Measurements from ENCODE around the gene CAMK4. TPM values are rescaled to one million over a fixed set of nuclear protein-coding genes. Genes with fewer than 3 reads are reported as not detected.

The CAMK4 gene
- total RNA-seq, 1 experiment from 2014 or later, result not detected

GRCh38 chr5:111469903-111470302, 245.7 kb downstream of the CAMK4 start:
- no peak for DNase-seq
- ChIA-PET CTCF (no interaction called here), POLR2A (ENCODE audit: unreplicated experiment) (no interaction called here)
- Histone ChIP-seq H3K4me2 (no peak overlapping the region), H3K9me2 (ENCODE audit: insufficient read depth) (no peaks in the 10 kb centered on the region), H3K36me3 (ENCODE audit: low read depth) (no peaks in the 10 kb centered on the region), H3K9me3 (ENCODE audit: insufficient read depth, low read depth) (no peaks in the 10 kb centered on the region), H3K79me2 (ENCODE audit: low read depth) (no peaks in the 10 kb centered on the region), H3F3A (ENCODE audit: insufficient read depth, low read depth) (no peaks in the 10 kb centered on the region), H3K4me3 (no peak overlapping the region), H3K27me3 (ENCODE audit: insufficient read depth, low read depth) (no peaks in the 10 kb centered on the region), H4K20me1 (ENCODE audit: insufficient read depth) (no peaks in the 10 kb centered on the region), H3K4me1 (replicated peaks; ENCODE audit: insufficient read depth) (no peaks in the 10 kb centered on the region), H2AFZ (no peak overlapping the region), H3K27ac (no peak overlapping the region)
- no TSS peak for BruUV-seq (replicated peaks)
- intact Hi-C loops (cut with micrococcal nuclease; ENCODE audit: unreplicated experiment), result no loop called here
- TF ChIP-seq, protein P1, sequence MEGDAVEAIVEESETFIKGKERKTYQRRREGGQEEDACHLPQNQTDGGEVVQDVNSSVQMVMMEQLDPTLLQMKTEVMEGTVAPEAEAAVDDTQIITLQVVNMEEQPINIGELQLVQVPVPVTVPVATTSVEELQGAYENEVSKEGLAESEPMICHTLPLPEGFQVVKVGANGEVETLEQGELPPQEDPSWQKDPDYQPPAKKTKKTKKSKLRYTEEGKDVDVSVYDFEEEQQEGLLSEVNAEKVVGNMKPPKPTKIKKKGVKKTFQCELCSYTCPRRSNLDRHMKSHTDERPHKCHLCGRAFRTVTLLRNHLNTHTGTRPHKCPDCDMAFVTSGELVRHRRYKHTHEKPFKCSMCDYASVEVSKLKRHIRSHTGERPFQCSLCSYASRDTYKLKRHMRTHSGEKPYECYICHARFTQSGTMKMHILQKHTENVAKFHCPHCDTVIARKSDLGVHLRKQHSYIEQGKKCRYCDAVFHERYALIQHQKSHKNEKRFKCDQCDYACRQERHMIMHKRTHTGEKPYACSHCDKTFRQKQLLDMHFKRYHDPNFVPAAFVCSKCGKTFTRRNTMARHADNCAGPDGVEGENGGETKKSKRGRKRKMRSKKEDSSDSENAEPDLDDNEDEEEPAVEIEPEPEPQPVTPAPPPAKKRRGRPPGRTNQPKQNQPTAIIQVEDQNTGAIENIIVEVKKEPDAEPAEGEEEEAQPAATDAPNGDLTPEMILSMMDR (conservative IDR thresholded peaks at IDR 0.05), result no peak
- no peak for TF ChIP-seq EZH2 (IDR thresholded peaks at IDR 0.05; ENCODE audit: low read depth)

- Histone ChIP-seq H3K4me3 (no peak overlapping the region), H3K4me2 (no peak overlapping the region), H3K36me3 (ENCODE audit: low read depth) (no peaks in the 10 kb centered on the region), H3F3A (ENCODE audit: insufficient read depth, low read depth) (no peaks in the 10 kb centered on the region), H3K4me1 (replicated peaks; ENCODE audit: insufficient read depth) (no peaks in the 10 kb centered on the region), H3K27ac (no peak overlapping the region), H3K9me3 (ENCODE audit: insufficient read depth, low read depth) (no peaks in the 10 kb centered on the region), H3K27me3 (ENCODE audit: insufficient read depth, low read depth) (no peaks in the 10 kb centered on the region), H4K20me1 (ENCODE audit: insufficient read depth) (no peaks in the 10 kb centered on the region), H3K79me2 (ENCODE audit: low read depth) (no peaks in the 10 kb centered on the region), H3K9me2 (ENCODE audit: insufficient read depth) (no peaks in the 10 kb centered on the region), H2AFZ (no peak overlapping the region)
- DNase-seq, result no peak
- TF ChIP-seq, protein P1 (conservative IDR thresholded peaks at IDR 0.05), result no peak
- TF ChIP-seq EZH2 (IDR thresholded peaks at IDR 0.05; ENCODE audit: low read depth), result no peak
- POLR2A ChIA-PET (ENCODE audit: unreplicated experiment), result no interaction called here
- intact Hi-C loops (cut with micrococcal nuclease; ENCODE audit: unreplicated experiment), result no loop called here
- BruUV-seq (replicated peaks), result no TSS peak
- CTCF ChIA-PET, result no interaction called here
Observed at GRCh38 chr5:111472096-111472495, 247.9 kb downstream of the CAMK4 start.

DNA sequence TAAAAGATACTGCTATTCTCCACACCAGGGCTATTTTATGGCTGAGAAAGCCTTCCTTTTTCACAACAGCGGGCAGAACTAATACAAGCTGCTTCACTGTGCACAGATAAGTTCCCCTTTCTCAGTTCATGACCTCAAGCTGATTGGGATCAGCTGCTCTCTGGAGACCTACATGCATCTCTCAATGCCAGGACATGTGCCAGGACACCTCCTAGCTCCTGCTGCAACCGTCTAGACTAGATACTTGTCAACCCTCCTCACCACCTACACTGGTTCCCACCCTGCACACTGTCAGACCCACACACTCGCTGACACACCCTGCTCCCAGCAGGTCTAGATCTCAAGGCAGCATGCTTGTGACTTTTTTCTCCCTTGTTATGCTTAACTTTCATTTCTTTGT, 248.4 kb downstream of the CAMK4 start:
- intact Hi-C loops (cut with micrococcal nuclease; ENCODE audit: unreplicated experiment), result no loop called here
- Histone ChIP-seq H3K9me2 (ENCODE audit: insufficient read depth) (no peaks in the 10 kb centered on the region), H3K4me3 (no peak overlapping the region), H3K4me2 (no peak overlapping the region), H3K9me3 (ENCODE audit: insufficient read depth, low read depth) (no peaks in the 10 kb centered on the region), H2AFZ (no peak overlapping the region), H3K36me3 (ENCODE audit: low read depth) (no peaks in the 10 kb centered on the region), H4K20me1 (ENCODE audit: insufficient read depth) (no peaks in the 10 kb centered on the region), H3K79me2 (ENCODE audit: low read depth) (no peaks in the 10 kb centered on the region), H3K27me3 (ENCODE audit: insufficient read depth, low read depth) (no peaks in the 10 kb centered on the region), H3F3A (ENCODE audit: insufficient read depth, low read depth) (no peaks in the 10 kb centered on the region), H3K4me1 (replicated peaks; ENCODE audit: insufficient read depth) (no peaks in the 10 kb centered on the region), H3K27ac (no peak overlapping the region)
- ChIA-PET POLR2A (ENCODE audit: unreplicated experiment) (no interaction called here), CTCF (no interaction called here)
- BruUV-seq (replicated peaks), result no TSS peak
- TF ChIP-seq, protein P1 (conservative IDR thresholded peaks at IDR 0.05), result no peak
- no peak for TF ChIP-seq EZH2 (IDR thresholded peaks at IDR 0.05; ENCODE audit: low read depth)
- no peak for DNase-seq

All from PC-9 (cell line).